ENCODE results near the gene CELF3.

- TF ChIP-seq EZH2phosphoT487 (IDR thresholded peaks at IDR 0.05; ENCODE audit: insufficient read depth, low read depth) = no peak
- TF ChIP-seq EZH2 (IDR thresholded peaks at IDR 0.05; ENCODE audit: insufficient read depth, poor library complexity, severe bottlenecking) = no peak
Observed at GRCh38 chr1:151711044-151711800, 5.4 kb downstream of the CELF3 start.
